GM19463 (cell line): ENCODE measurements around the gene AP1S1.
A peak's percentile ranks its signal among the peaks of the same experiment; 100 is the strongest.

ENCODE experiments used
- ATAC-seq: cut with Tn5 transposase; IDR thresholded peaks from one replicate; pipeline ENCODE4 v1.9.1; 2021; ENCODE audit warnings: mild to moderate bottlenecking, moderate library complexity; ENCODE audit not compliant: unreplicated experiment

The AP1S1 gene

DNA sequence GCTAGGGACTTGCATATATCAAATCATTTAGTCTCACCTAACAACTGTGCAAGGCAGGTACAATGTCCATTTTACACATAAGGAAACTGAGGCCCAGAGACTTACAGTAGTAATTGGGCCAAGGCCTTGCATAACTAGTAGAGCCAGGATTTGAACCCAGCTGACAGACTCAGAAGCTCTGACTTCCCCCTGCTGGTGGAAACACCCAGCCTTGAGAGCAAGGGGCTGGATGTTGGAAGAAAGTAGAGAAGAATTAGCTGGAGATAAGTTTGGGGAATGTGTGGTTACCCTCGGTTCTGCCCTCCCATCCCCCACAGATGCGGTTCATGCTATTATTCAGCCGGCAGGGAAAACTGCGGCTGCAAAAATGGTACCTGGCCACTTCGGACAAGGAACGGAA is 2.0 kb downstream of the AP1S1 start:
- no peak for ATAC-seq

DNA sequence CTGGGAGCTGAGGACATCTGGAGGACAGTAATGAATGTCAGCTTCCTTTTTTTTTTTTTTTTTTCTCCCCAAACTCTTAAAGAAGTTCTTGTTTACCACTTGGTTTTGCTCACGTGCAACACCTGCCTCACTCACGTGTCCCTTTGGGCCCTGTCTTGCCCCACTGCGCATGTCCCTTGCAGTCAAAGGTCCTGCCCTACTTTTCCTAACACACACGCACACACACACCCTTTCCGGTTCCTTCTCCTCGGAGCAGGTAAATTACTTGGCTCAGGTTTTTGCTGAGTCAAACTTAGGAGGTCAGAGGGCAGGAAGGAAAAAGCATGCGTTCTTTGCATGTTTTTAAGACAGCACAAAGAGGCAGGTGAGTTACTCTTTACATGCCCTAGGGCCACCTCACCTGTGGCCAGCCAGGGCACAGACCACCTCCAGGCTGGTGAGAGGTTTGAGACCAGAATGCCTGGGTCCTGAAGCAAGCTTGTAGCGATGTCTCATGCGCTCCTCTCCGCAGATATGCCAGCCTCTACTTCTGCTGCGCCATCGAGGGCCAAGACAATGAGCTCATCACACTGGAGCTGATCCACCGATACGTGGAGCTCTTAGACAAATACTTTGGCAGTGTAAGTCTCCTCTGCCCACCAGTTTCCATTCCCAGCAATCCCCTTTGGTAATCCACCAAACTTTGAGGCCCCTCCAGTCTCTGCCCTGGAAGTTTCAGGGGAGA is 2.8 kb downstream of the AP1S1 start:
- ATAC-seq: no peak

DNA sequence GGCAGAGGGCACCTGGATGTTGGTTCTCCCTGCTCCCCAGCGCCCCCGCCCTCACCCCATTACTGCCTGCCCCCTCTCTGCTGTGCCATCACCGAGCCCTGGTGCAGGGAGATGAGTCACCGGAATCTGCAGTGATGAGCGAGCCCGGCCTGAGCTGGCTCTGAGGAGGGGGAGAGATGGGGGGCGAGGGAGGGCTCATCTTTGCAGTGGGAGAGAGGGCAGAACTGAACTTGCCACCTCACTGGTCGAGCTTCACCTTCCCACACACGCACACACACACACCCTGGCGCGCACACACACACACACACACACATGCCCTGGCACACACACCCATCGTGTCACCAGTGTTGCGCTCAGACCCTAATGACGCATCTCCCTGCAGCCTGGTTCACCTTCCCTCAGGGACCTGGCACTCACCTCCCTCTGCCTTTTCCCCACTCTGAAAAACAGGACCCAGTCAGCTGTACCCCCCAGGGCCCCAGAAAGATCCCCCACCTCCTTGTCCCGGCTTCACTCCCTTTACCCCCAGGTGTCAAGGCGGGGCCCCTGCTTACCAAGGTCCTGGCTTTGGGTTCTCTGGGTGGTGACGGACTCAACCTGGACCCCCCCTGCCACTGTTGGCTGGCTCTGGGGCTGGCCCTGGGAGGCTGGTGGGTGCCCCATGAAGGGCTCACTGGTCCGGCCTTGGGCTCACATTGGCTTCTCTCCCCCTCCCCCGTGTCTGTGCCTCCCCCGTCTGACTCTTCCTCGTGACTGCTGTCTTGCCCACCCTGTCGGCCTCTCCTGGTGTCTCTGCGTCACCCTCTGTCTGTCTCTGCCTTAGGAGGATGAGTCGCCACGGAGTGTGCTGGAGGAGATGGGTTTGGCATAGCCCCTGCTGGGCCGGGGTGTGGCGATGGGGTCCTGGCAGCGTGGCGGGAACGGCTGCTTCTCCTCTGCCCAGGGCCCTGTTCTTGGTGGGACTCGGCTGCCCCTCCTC is 5.7 kb downstream of the AP1S1 start:
- ATAC-seq: no peak

DNA sequence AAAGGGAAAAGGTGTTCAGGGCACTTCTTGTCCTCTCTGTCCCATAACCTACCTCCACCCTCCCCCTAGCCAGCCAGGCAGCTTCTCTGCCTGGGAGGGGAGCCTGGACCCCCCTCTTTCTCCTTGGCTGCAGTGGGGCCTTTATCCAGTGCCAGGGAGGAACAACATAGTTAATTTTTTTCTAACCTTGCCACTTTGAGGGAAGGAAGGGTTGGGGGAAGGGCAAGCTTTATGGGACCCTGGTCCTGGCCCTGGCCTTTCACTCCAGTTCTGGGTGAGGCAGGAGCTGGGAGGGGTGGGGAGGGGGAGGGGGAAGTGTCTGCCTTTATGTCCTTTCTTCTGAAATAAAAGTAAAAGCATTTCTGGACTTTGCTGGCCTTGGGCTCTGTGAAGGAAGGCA is 6.6 kb downstream of the AP1S1 start:
- ATAC-seq: no peak

DNA sequence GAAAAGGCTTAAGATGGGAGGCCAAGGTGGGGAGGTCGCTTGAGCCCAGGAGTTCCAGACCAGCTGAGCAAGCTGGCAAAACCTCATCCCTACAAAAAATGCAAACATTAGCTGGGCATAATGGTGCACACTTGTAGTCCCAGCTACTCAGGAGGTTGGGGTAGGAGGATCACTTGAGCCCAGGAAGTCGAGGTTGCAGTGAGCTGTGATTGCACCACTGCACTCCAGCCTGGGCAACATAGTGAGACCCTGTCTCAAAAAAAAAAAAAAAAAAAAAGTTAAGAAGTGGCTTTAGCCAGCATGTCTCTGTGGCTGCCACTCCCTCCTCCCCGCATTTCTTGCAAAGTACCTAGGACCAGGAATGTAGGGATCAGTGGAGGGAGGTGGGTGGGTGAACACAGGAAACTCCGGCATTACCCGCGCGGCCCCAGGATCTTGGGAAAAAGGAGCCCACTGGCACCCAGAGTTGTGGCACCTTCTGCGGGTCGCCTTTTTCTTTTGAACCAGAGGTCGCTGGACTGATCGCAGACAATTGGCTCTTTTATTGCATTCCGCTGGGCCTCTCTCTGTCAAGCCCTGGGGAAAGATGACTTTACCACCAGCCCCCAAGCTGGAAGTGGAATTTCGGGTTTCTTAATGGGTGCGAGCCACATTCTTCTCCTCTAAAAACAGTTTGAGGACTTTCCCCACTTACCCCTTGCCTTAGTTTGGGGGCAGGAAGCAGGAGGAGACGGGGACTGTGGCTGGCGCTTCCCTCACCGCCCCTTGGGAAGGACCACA is 7.6 kb downstream of the AP1S1 start:
- ATAC-seq: no peak

DNA sequence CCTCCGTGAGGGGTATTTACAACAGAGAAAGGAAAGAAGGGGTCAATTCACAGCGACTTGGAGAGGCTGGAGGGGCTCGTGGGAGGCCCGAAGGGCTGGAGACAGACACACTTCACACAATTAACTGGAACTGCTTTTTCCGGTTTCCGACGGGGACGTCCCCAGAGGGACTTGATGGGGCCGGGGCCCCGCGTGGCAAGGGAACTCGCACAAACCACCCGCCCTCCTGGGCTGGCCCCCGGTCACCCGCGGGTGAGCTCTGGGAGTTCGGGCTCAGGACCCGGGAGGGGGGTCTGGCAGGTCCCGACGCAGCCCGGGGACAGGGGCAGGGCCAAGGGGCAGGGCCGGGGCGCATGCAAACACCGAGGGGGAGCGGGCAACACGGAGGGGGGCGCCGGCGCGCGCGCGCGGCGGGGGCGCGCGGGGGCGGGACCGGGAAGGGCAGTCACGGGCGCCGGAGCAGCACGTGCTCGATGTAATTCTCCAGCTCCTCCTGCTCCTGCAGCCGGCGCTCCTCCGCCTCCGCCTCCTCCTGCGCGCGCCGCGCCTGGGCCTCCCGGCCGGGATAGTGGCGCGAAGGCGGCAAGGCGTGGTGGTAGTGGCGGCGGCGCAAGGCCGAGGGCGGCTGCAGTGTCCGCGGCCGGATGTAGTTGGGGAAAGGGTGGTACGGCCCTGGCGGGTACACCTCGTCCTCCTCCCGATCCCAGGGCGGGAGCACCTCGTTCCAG is 8.4 kb downstream of the AP1S1 start:
- no peak for ATAC-seq

DNA sequence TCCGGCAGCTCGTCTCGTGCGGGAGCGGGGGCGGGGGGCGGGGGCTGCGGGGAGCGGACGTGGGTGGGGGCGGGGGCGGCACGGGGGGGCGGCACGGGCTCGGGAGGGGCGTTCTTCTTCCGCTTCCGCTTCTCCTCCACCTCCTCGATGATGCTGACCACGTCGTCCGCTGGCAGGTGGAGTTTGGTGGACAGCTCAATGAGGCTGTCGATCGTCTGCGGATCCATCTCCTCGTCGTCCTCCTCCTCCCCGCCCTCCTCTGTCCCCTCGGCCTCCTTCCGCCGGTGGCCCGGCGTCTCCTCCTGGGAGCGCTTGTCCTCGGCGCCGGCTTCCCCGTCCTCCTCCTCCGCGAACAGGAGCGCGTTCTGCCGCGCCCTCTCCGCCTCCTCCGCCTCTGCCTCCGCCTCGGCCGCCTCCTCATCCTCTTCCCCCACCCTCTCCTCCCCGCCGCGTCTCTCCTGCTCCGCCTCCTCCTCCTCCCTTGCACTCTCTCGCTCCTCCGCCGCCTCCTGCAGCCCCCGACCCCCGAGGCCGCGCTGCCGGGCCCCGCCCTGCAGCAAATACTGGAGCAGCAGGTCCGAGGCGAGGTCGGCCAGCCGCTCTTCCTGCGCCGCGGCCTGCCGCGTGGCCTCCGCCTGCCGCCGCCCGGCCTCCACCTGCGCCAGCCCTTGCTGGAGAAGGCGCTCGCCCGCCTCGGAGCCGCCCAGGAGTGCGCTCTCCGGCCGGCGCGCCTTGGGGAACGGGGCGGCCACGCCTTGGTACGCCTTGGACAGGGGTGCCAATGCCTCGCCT is 9.2 kb downstream of the AP1S1 start:
- ATAC-seq: no peak

DNA sequence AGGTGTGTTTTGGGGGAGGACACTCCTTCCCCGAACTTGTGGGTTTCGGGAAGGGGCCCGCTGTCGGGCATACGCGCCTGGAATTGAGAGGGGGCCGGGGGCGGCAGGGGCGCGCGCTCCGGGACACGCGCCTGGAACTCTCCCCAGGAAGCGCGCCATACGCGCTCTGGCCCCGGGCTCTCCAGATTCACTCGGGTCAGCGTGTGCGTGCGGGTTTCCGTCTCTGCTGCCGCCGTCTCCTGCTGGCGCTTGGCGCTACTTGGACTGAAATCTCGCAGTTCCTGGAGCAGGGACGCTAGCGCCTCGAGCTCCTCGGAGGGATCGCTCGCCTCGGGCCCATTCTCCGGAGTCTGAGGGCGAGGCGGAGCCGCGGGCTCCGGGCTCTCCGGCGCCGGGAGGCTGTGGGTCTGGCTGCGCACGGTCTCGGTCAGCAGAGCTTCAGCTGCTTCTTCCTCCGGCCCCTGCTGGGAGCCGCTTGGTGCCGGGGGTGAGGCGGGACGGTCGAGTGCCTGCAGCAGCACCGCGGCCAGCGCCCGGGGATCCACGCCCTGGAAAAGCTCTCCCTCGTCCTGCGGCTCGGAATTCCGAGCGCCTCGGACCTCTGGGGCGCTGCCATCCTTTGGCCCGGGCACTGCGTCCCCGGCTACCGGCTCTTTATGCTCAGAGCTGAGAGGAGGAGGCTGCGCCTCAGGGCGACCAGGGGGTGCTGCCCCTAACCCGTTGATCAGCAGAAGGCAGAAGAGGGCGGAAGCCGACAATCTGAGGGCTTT is 10.0 kb downstream of the AP1S1 start:
- no peak for ATAC-seq

DNA sequence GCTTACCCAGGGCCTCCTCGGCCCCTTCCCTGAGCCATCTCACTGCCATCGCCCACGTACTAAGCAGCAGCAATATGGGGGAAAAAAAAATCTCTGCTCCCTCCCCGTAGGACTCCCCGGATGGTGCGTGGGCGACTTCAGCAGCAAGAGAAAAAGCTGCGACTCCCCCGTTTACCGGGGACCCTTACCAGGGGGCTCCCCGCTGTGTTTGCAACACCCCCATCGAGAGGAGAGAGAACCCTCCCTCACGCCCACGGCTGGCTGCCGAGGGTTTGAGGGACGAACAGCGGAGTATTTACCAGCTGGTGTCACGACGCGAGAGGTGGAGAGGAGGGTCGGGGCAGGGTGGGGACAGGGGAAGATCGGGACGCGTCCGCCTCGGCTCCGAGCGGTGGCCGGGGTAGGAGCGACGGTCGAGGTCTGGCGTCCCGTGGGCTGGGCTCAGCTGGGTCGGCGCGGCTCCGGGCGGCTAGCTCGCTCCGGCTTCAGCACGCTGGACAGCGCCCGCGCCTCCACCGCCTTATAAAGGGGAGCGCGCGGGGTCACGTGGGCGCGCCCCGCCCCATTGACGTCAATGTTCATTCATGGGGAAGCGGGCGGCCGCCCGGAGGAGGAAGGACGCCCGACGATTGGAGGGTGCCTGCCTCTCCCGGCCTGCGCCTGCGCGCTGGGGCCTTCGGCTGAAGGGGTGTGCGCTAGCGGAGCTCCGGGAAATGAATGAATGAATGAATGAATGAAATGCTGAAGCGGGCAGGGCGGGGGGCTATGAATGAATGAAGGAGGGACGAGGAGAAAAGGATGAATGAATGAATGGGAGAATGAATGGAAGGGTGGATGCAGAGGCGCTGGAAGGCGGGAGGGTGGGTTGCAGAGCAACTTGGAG is 11.0 kb downstream of the AP1S1 start, which contains the start of gene VGF:
VGF (minus strand) TSS at position 495 of the 883 bp plus-strand sequence. CDS start 726 bp downstream, outside the sequence.
- ATAC-seq: peak; percentile 71

DNA sequence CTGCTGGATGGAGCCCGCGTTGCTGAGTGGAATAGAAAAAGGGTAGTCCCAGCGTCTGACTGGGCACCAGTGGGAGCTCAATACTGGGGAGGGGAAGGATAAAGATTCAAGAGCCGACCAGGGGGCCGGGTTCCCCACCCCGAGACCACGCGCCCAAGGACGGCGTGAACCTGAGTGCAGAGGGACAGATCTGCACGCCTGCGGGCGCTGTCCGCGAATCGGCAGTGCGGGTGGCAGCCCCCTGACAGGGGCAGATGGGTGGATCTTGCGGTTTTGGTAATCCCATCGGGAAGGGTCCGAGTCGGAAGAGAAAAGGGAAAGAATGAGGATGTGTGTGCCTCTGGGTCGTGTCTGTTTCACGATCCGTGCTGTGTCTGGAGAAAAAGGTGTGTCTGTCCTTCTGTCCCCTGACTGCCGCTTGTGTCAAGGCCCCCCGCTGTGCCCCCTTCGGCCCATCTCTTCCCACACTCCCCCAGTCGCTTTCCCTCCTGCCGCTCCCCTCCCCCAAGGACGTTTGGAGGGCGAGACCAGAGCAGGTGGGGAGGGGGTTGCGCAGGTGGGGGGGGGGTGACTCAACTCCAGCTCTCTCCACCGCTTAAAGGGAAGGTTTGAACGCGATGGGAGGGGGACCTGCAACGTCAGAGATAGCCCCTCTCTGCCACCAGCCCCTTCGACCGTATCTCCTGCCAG is 11.8 kb downstream of the AP1S1 start:
- no peak for ATAC-seq

DNA sequence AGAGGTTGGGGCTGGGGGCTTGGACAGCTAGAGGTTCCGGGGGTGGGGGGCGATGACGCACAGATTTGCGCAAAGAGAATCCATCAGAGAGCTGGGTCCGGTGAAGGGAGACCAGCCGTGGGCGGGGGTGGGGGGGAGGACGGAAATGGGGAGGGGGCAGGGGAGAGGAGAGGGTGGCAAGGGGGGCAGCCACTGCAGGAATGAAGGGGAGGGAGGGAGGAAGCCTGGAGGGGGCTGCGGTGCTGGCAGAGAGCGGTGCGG is 12.3 kb downstream of the AP1S1 start:
- no peak for ATAC-seq

DNA sequence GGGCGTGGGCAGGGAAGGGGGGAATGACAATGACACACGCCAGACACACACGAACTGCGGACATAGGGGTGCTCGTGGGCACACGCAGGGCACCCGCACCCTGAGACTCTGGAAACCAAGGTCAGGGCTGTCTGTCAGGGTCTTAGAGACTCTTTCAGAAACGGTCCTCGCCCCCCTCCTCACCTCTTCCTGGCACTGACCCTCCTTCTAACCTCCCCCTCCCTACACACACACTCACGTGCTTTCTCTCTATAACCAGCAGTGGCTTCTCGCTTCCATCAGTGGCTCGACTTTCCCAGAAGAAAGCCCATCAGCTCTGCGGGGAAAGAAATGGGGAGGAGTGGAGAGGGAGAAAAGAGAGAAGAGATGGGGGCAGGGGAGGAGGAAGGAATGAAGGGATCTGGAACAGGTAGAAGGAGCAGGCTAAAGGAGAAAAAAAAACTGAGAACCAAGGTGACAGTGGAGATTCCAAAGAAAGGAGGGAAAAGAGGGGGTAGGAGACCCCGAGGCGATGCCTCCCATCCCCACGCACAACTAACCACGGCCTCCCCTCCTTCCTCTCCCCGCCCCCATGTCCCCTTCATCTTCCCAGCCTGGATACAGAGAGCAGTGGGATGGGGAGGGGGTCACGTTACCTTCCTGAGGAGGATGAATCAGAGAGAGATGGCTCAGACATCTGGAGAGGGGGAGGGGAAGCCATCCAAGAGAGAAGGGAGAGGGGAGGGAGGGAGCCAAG is 12.8 kb downstream of the AP1S1 start:
- ATAC-seq: no peak

DNA sequence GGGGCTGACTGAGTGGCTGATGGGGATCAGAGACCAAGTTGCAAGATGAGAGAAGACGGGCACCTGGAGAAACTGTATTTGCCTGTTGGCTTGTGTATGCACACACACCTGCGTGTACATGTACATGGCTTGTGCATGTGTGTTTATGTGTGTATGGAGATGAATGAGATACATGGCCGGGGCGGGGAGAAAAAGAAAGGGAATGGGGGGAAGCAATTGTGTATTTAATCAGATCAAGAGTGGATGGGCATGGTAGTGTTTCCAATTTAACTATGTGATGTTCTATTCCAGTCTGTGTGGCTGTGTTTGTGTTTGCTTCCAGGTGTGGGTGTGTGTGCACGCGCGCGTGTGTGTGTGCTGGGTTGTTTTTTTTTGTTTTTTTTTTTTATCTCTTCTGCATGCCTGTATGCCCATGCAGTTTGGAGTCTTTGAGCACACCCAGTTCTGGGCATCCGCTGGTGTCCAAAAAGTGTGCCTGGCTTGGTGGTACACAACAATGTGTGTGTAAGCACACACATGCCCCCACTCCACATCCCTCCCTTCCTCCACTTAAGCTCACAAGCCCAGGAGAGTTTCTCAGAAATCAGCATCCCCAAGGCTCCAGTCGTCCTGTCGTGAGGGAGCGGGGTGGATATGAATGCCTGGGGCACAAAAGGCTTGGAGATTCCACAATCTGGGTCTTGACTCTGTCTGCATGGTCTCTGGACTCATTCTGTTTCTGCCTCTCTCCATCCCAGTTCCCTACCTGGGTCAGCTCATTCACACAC is 13.6 kb downstream of the AP1S1 start:
- ATAC-seq: no peak

DNA sequence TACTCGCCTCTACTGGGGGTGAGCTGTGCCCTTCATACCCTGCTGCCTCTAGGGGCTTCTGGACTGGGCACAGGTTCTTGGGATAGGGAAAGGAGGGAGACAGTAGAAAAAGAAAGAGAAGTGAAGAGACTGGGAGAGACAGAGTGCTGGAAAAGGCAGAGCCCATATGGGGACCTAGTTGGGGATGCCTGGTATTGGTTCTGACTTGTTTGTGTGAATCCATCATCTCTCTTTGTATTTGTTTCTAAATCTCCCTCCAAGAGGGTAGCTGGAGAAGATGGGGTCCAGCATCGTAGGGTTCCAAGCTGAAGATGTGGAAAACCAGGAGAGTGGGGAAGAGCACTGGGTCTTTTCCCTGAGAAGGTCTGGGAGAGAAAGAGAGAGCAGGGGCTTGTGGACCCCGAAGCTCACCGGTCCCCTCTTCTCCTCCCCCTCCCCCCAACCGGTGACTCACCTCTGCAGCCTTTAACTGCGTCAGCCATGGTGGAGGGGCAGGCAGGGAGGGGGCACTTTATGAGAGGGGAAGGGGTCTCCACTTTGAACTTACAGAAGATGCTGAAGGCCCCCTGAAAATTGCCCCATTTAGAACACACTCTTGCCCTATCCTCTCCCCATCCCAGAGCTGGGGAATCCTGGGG is 14.3 kb downstream of the AP1S1 start:
- ATAC-seq: no peak

DNA sequence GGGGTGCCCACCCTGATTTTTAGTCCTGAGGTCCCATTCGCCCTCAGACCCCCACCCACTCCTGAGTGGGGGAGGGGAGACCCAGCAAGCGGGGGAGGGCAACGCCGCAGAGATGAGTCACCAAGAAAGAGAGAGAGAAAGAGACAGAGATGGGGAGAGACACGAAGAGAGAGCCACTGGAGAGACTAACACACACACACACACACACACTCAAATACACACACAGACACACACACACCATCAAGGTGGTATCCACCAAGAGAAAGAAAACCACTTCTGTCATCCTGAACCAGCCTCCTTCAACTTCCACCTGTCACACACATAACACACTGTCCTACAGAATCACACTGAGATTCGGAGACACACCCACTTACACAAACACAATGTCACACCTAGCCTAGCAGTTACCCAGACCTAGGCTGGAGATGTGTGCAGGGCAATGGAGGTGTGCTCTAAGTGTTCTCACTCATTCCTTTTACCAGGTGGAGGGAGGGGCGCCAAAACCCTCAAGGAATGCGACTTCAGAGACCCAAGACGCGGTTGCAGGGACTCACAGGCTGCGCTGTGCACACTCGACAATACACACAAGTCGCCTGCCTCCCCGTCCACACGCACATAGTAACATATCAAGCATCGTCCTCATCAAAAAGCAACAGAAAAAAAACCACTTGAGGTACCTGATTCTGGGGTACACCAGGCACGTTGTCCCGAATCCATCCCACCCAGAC is 15.0 kb downstream of the AP1S1 start:
- ATAC-seq: no peak
